Measurements from ENCODE around the gene CDY1. TPM values are rescaled to one million over a fixed set of nuclear protein-coding genes. Genes with fewer than 3 reads are reported as not detected.
"Not testable (repeated sequence)": the region's sequence is repeated elsewhere in the genome, so short reads cannot be mapped to it uniquely, and the experiment has no call there.

The CDY1 gene
- total RNA-seq = not detected in 2 replicates

GRCh38 chrY:25621817-25622216 is at the start of gene CDY1:
CDY1 (plus strand) TSS chrY:25622117; CDS start chrY:25622443, 326 bp downstream.
- H3K36me3 Mint-ChIP-seq (ENCODE audit: low read depth); H3K4me1 Mint-ChIP-seq; H3K27ac Mint-ChIP-seq; intact Hi-C loops (cut with micrococcal nuclease); H3K4me3 Mint-ChIP-seq; DNase-seq; H3K27me3 Mint-ChIP-seq; H3K9me3 Mint-ChIP-seq: not testable (repeated sequence)

- H3K4me1 Mint-ChIP-seq; DNase-seq; H3K27me3 Mint-ChIP-seq; intact Hi-C loops (cut with micrococcal nuclease); H3K4me3 Mint-ChIP-seq; H3K36me3 Mint-ChIP-seq (ENCODE audit: low read depth); H3K27ac Mint-ChIP-seq; H3K9me3 Mint-ChIP-seq: not testable (repeated sequence)
These were observed 28.6 kb upstream of the CDY1 start for GRCh38 chrY:25593336-25593735.

- H3K9me3 Mint-ChIP-seq; intact Hi-C loops (cut with micrococcal nuclease); DNase-seq: not testable (repeated sequence)
These were observed 1.7 kb upstream of the CDY1 start for GRCh38 chrY:25620209-25620608.

GRCh38 chrY:25626524-25626923 is 4.6 kb downstream of the CDY1 start:
- intact Hi-C loops (cut with micrococcal nuclease); H3K9me3 Mint-ChIP-seq; H3K4me1 Mint-ChIP-seq; H3K36me3 Mint-ChIP-seq (ENCODE audit: low read depth); H3K27ac Mint-ChIP-seq; H3K4me3 Mint-ChIP-seq; H3K27me3 Mint-ChIP-seq; DNase-seq: not testable (repeated sequence)

More at GRCh38 chrY:25620209-25620608, 1.7 kb upstream of the CDY1 start:
- not testable (repeated sequence) for H3K4me3 Mint-ChIP-seq; H3K27ac Mint-ChIP-seq; H3K27me3 Mint-ChIP-seq; H3K36me3 Mint-ChIP-seq (ENCODE audit: low read depth); H3K4me1 Mint-ChIP-seq

GRCh38 chrY:25630383-25631112 is 8.6 kb downstream of the CDY1 start:
- H3K36me3 Mint-ChIP-seq (ENCODE audit: low read depth); H3K4me1 Mint-ChIP-seq; H3K27me3 Mint-ChIP-seq; H3K9me3 Mint-ChIP-seq; DNase-seq; H3K4me3 Mint-ChIP-seq; H3K27ac Mint-ChIP-seq; intact Hi-C loops (cut with micrococcal nuclease): not testable (repeated sequence)

- DNase-seq; H3K9me3 Mint-ChIP-seq; H3K4me1 Mint-ChIP-seq; H3K36me3 Mint-ChIP-seq (ENCODE audit: low read depth); intact Hi-C loops (cut with micrococcal nuclease); H3K27ac Mint-ChIP-seq; H3K27me3 Mint-ChIP-seq; H3K4me3 Mint-ChIP-seq: not testable (repeated sequence)
These were observed 17.9 kb downstream of the CDY1 start for GRCh38 chrY:25639852-25640251.

GRCh38 chrY:25643024-25643915 is 21.4 kb downstream of the CDY1 start:
- H3K4me1 Mint-ChIP-seq; intact Hi-C loops (cut with micrococcal nuclease): not testable (repeated sequence)

More at GRCh38 chrY:25643024-25643915, 21.4 kb downstream of the CDY1 start:
- not testable (repeated sequence) for H3K27me3 Mint-ChIP-seq; H3K27ac Mint-ChIP-seq; H3K36me3 Mint-ChIP-seq (ENCODE audit: low read depth); H3K4me3 Mint-ChIP-seq; DNase-seq; H3K9me3 Mint-ChIP-seq
